GM21723 (cell line): ENCODE data around the gene CCDC92.

Experiments
- ATAC-seq: cut with Tn5 transposase; IDR thresholded peaks from one replicate; pipeline ENCODE4 v1.9.1; 2021; ENCODE audit warnings: mild to moderate bottlenecking, moderate library complexity; ENCODE audit not compliant: unreplicated experiment

The CCDC92 gene

DNA sequence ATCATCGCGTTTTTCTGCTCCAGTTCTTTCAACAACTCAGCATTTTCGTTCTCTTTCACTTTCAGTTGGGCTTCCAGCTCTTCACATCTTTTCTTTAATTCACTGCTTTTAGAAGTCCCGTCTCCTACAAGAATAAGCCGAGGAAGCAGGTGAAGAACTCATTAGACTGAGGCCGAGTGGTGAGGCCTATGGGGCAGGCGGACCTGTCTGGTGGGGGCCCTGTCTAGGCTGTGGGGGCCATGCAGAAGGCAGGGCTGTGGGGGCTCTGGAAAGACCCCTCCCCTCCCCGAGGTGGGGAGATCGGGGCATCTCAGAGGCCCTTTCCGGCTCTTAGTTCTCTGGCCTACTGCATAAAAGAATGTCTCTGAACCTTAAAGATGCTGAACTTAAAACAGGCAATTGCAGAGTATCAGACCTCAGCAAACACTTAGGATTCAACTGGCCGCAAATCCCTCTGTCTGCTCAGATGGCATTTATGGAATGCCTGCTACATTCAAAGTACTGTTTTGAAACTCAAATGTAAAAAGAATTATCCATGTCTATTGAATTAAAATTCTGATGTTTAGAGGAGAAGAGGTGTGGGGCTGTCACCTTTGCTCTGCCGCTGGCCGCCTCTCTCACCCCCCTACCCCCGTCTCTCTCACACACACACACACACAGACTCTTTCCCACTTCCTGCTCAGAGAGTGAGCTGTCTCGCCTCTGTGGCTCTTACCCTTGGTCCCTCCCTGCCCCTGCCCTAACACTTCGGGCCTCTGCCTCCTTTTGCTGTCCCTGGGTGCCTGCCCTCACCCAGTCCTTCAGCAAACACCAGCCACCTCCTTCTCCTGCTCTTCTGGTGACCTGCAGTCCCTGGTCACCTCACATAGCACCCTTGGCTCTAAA lies 34.7 kb downstream of the CCDC92 start:
- no peak for ATAC-seq

DNA sequence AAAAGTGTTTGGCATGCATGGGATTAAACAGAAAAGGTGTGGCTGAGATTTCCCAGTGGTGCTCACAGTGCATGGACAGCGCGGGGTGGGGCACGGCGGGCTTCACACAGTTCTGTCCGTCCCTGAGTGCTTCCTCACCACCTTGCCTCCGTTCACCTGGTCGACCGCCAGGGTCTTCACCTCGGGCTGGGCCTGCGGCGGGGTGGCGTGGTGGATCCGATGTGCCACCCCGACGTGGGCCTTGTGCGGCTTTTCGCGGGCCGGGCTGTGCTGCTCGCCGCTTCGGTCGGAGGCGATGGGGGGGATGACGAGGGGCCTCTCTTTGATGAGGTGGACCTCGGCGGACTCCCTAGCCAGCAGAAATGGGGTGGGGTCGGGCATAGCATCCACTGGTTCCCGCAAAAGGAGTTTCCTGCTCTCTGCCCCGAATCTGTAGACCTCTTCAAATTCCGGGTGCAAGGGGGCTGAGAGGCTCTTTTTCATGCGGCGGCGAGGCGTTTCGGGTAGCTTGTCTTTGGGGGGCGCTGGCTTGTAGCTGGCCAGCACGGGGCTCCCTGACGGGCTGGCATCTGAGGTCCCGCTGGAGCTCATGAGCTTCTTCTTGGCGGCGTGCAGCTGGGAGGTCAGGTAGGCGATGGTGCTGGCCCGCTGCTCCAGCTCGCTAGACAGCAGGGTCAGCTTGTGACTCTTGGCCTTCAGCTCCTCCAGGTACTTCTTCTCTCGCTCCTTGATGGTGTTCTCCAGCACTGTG lies 35.5 kb downstream of the CCDC92 start:
- no peak for ATAC-seq

DNA sequence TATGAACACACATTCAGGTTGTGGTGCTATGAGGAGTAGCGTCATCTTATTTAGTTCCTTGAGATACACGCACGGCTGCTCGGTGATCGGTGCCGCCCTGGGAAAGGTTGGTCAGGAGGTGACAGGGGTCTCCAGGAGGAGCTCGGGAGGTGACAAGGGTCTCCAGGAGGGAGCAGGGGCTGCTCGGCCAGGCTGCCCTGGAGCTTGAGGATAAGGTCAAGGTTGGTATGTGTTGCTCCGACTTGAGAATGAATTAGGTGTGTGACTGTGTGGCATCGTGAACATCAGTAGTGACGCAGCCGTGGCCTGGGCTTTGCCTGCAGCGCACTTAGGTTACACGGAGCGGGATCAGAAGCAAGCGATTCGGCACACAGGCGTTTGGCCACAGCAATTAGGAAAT lies 36.2 kb downstream of the CCDC92 start:
- no peak for ATAC-seq

DNA sequence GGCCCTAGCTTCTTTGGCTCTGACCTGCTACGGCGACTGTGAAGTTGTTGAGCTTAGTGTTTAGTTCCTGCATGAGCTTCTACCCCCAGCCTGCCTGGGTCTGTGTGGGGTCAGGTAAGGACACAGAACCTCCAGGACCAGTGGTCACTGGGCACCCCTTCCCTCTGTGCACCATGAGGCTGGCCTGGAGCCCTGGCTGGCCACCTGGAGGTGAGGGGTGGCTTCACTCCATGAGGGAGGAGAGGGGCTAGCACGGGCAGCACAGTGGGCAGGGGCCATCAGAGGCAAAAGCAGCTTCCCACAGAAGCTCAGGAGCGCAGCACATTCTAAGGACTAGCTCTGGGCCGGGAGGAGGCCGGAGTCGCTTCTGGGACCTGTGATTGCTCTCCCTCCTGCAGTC lies 36.7 kb downstream of the CCDC92 start:
- no peak for ATAC-seq

DNA sequence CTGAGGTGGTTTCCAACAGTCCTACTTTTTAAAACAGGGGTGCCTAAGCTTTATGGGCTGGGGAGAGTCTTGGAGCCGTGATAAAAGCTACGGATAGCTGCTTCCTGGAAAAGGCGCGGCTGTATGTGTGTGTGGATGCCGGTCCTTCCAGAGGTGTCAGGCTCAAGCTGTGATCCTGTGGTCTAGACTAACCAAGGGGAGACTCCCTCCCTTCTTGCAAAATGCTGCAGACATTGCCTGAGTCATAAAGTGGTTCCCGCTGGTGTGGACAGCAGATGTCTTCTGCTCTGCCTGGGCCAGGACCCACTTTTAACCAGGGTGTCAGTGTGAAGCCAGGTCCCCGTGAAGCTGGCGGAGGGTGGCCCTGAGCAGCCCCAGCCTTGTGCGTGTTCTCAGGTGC lies 37.8 kb downstream of the CCDC92 start:
- ATAC-seq: no peak

DNA sequence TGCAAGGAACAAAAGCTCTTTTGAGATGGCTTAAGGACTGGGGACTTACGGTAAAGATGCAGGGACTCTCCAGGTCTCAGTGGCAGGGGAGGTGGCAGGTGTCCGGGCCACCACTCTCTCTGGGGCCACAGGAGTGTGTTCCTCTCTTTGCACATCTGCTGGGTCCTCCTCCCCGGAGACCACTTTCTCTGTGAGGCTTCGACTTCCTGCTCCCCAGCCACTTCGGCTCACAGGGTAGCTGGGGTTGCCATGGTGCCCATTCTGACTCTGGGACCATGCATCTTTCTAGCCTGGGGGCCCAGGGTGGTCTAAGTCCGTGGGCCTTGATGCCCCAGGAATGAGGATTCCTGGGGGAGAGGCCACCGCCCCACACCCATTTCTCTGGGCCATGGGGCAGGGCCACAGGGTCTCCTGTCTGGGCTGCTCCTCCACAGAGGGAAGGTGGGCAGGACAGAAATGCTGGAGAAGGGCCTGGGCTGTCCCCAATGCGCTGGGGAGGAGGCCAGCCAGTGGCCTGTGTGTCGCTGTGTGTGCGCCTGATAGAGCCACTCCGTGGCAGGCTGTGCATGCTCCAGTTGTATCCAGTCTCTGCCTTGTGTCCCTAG lies 38.5 kb downstream of the CCDC92 start:
- ATAC-seq: no peak

DNA sequence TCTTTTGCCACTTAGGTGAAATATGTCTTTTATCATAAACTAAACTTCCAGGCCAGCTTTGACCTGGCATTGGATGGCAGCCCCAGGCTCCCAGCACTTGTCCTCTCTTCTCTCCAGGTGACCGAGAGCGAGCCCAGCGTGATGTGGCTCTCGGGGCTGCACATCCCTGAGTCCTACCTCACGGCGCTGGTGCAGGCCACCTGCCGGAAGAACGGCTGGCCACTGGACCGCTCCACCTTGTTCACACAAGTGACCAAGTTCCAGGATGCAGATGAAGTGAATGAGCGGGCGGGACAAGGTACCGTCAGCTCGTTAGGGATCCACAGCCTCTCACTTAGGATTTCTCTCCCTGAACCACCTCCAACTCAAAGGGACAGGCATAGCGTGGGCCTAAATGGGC lies 39.4 kb downstream of the CCDC92 start:
- no peak for ATAC-seq

DNA sequence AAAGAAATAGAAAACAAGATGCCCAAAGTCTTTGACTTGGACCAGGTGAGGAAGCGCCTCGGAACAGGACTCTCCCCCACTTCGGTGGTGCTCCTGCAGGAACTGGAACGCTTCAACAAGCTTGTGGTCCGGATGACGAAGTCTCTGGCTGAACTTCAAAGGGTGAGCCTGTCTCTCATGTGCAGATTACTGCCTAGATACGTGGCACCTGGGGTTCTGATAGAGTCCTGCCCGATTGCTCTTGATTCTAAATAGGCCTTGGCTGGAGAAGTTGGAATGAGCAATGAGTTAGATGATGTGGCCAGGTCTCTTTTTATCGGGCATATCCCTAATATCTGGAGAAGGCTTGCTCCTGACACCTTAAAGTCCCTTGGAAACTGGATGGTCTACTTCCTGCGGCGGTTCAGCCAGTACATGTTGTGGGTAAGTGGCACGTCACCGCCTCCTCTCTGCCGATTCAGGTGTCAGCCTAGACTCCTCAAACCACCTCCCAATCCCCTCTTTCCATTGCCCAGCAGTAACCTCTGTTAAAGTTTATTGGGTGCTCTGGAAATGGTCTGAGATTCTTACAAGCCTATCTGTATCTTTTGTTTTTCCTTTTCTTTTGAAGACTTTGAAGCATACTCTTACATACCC lies 40.8 kb downstream of the CCDC92 start:
- no peak for ATAC-seq

DNA sequence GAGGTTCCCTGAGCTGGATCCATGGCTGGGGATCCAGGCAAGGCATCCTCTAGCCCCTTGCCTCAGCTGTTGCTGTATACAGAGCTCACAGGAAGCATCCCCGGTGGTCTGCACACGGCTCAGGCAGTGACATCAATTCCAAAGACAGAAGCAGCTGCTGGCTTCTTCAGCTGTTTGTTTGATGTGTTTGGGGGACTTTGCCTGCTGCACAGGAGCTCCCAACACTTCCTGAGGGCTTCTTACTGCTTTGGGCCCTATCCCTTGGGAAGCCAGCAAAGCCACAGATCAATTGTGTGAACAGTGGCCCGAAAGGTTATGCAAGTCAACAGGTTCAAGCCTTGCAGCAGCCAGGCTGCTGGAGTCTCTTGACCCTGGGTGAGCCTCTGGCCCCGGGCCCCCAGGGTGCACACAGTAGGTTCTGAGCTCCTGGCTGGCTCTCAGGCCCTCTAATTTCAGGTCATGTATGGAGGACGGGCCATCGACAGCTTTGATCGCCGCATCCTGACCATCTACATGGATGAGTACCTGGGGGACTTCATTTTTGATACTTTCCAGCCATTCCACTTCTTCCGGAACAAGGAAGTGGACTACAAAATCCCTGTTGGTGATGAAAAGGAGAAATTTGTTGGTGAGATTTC lies 42.6 kb downstream of the CCDC92 start:
- no peak for ATAC-seq

DNA sequence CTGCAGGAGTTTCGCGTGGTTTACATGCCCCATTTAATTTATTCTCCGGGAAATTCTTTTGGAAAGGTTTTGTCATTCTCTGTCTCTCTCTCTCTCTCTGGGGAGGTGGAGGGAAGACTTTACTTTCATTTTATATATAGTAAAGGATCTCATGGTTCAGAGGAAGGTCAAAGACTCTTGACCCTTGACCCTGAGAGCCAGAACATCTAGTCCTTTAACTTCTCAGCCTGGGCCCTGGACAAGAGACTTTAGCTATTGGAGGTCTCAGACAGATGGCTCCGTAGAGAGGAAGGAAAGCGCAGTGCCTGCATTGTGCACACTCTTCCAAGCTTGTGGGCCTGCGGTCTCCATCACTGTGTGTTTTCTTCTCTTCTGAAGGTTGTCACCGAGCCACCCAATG lies 43.7 kb downstream of the CCDC92 start:
- ATAC-seq: no peak

DNA sequence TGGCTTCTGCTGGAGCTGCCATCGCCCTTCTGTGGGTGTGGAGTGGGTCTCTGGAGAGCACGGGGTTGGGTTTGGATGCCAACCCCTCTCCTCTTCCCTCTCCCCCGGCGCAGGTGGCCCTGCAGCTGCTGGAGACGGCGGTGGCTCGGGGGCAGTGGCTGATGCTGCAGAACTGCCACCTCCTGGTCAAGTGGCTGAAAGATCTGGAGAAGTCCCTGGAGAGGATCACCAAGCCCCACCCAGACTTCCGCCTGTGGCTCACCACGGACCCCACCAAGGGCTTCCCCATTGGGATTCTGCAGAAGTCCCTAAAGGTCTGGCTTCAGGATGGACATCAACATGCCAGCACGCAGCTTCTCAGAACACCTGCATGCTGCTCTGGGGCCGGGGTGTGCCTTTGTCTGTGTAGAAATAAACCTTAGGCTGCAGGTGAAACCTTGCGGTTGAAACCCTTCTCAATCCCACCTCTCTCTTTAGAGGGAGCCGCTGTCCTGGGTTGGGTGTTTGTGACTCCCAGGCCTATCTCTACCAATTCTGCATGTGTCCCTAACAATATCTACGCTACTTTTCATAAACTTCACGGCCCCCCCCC lies 44.3 kb downstream of the CCDC92 start:
- ATAC-seq: no peak

DNA sequence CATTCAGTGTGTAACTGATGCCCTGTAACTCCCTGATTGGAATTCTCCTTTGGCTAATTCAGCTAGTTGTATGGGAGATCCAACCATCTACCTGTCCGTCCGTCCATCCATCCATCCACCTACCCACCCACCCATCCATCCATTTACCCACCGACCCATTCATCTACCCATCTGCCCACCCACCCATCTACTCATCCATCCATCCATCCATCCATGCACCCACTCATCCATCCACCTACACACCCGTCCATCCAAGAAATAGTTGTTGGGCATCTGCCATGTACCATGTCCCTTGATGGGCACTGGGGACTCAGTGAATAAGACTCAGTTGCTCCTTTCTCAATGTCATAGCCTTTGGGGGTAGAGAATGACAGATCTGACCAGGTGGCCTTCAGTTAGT lies 48.1 kb downstream of the CCDC92 start:
- no peak for ATAC-seq

DNA sequence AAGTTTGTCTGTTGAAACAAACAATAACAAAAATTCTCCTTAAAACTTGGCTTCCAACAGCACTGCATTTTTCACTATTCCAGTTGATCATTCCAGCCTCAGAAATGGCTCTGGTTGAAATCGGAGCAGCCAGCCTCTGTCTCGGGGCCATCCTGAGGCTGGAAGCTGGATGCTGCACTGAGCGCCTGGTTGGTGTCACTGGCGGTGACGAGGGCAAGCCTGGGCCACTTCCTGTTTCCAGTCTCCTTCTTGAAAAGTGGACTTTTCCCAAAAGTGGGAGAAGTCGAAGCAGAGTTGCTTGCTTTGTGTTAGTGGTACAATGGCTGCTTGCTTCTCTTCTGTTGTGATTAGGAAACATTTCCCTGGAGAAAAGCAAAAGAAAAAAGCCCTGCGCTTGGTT lies 48.7 kb downstream of the CCDC92 start:
- ATAC-seq: no peak

DNA sequence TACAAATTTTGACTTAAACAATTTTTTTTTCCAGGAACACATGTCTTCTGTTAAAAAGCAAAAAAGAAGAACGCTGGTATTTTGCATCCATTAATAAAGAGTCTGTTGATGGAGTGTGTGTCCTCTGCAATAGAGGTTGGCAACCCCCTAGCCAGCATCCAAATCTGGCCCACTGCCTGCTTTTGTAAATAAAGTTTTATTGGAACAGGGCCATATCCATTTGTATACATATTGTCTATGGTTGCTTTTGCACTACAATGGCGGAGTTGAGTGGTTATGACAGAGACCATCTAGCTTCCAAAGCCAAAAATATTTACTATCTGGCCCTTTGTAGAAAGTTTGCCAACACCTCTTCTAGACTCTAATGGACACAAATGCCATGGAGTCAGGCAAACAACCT lies 49.6 kb downstream of the CCDC92 start:
- no peak for ATAC-seq

DNA sequence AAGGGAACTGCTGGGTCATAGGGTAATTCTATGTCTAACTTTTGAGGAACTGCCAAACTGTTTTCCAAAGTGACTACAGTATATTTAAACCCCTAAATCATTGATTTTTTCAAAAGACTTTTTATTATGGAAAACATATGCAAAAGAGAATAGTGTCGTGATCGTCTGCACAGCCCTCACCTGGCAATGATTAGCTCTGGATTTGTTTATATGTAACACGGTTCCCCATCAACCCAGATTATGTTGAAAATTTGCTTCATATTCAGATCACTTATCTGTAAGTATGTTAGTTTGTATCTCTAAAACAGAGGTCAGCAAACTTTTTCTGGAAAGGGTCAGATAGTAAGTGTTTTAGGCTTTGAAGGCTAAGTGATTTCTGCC lies 52.7 kb downstream of the CCDC92 start:
- no peak for ATAC-seq

DNA sequence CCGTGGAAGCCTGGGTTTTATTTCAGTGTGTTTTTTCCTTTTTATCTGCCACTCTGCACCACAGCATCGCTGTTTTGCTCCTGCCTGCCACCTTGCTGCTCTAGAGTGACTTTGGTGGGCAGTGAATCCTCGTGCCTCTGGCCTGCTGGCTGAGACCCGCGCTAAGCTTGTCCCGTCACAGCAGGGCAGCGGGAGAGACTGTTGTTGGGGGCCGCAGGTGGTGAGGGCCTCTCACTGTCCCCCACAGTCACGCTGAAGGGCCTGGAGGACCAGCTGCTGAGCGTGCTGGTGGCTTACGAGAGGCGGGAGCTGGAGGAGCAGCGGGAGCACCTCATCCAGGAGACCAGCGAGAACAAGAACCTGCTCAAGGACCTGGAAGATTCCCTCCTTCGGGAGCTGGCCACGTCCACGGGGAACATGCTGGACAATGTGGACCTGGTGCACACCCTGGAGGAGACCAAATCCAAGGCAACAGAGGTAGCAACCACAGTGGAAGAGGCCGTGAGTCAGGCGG lies 55.2 kb downstream of the CCDC92 start:
- no peak for ATAC-seq

DNA sequence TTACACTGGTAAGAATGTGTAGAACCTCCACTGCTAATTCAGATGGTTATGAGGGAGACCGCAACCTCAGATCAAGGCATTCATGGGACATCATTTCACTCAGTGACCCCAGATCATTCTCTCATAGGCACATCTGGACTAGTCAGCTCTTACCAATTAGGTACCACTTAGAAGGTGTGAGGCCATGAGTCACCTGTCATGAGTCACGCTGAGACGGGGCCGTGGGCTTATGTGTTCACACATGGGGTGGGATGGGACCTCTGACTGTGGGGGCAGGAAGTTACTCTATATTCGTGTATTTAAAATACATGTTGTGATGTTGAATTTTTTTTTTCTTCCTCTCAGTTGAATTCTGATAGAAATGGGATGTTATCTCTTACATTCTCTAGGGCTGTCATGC lies 55.9 kb downstream of the CCDC92 start:
- ATAC-seq: no peak

DNA sequence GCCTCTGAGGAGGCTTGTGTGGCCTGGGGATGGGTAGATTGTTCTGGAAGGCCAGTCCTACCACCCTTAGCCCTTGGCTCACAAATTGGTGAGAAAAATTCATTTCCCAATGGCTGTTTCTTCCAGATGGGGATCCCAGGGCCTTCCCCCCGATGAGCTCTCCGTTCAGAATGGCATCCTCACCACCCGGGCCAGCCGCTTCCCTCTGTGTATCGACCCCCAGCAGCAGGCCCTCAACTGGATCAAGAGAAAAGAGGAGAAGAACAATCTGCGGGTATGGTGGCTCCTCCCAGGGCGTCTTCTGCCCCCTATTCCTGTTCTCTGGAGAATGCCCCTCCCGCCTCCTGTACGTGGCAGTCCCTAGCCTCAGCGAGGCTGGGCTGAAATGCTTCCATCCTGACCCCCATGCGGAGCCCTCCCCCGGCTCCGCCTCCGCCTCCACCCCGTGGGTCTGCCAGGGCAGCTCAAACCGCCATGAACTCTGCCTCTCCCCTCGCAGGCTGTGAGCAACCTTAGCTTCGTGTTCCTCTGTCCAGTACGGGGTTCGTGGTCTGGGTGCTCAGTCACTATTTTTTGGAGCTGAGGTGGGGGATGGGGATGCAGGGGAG lies 57.8 kb downstream of the CCDC92 start:
- ATAC-seq: no peak

DNA sequence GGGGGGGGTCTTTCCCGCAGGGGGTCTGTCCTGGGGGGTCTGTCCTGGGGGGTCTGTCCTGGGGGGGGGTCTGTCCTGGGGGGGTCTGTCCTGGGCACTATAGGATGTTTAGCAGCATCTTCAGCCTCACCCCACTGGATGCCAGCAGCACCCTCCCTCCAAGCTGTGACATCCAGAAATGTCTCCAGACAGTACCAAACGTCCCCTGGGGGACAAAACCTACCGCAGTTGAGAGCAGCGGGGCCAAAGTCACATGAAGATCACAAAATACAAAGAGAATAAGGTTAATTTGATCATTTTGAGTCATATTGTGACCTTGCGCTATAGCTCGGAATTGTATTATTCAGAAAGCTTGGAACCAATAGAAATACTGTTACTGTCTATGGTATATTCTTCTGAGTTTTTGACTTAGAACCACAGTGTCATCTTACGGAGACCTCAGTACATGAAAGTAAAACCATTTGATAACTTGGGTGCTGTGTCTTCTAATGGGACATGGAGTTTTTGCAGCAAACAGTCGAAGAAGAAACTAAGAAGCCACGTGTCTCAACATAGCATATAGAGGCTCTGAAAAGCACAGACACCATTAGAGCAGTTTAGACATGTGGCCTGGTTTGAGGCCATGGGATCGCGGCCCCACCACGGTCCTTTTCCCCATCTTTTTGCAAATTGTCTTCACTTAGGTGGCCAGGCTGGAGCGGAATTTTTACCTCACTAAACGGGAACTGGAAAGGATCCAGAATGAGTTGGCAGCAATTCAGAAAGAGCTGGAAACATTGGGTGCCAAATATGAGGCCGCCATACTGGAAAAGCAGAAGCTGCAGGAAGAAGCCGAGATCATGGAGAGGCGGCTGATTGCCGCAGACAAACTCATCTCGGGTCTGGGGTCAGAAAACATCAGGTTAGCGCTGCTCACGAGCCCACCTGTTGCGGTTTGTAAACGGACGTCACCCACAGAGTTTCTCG lies 59.9 kb downstream of the CCDC92 start:
- ATAC-seq: no peak
